Ovary (tissue), 9 donors: Measurements from ENCODE around the gene LRP1. TPM values are rescaled to one million over a fixed set of nuclear protein-coding genes. Genes with fewer than 3 reads are reported as not detected.

Source experiments
- DNase-seq, 5 donors: peaks; one replicate each; pipeline ENCODE4 v3.0.0-alpha.2; 2019 to 2020
- H3K27ac ChIP-seq, 2 donors: fragments of 200-600 bp; one replicate each; pipeline versions ENCODE4 v1.5.1 to v1.8.0; 2019 to 2022
- H3K27me3 ChIP-seq: fragments of 200-600 bp; one replicate; pipeline ENCODE4 v1.8.0; 2022
- H3K36me3 ChIP-seq: fragments of 200-600 bp; sonication (generic); one replicate; pipeline ENCODE4 v1.5.1; 2019
- H3K4me1 ChIP-seq: one replicate; pipeline ENCODE4 v1.8.1; 2013; ENCODE audit warnings: mild to moderate bottlenecking, moderate library complexity; ENCODE audit not compliant: insufficient read depth
- H3K4me3 ChIP-seq: fragments of 200-600 bp; sonication (generic); one replicate; pipeline ENCODE4 v1.5.1; 2017
- H3K9me3 ChIP-seq, 2 donors: fragments of 200-600 bp in 1 of 2; sonication (generic) in 1 of 2; one replicate each; pipeline versions ENCODE4 v1.5.1 to v1.8.1; 2013 to 2019; ENCODE audit warnings: mild to moderate bottlenecking in 1 of 2, moderate library complexity in 1 of 2
- CTCF ChIP-seq, 3 donors: fragments of 450-650 bp in 2 of 3; fragments of 200-600 bp in 1 of 3; IDR thresholded peaks; one replicate each; pipeline versions ENCODE4 v1.5.1 to v1.8.0; 2016 to 2022; ENCODE audit warnings: antibody characterized with exemption in 3 of 3, mild to moderate bottlenecking in 1 of 3
- EP300 ChIP-seq: sonication (generic); formaldehyde crosslinking; IDR thresholded peaks from one replicate; pipeline ENCODE4 v1.6.1; 2017; ENCODE audit warnings: antibody characterized with exemption
- POLR2A ChIP-seq: fragments of 450-650 bp; IDR thresholded peaks from one replicate; pipeline ENCODE4 v1.6.1; 2017; ENCODE audit warnings: antibody characterized with exemption, mild to moderate bottlenecking, moderate library complexity
- WGBS, 3 donors: extraction: QIAGEN DNeasy Blood & Tissue Kit in 1 of 3; methylation state at CpG; one replicate each; pipeline versions ENCODE4 v1.1.5 to v1.1.7; 2013 to 2017; 5-methylcytosine and 5-hydroxymethylcytosine counted together
- intact Hi-C, 4 donors: fragments of 100-400 bp; cut with DNase I; formaldehyde crosslinking; loops; one replicate each; pipeline versions ENCODE4 v1.11.0 to v1.15.1; 2022 to 2023
- polyA plus RNA-seq, 2 donors: library from polyadenylated mRNA; stranded (reverse); fragments of 200-250 nt in 1 of 2; fragments of 350-450 nt in 1 of 2; fragmentation: Illumina TruSeq in 1 of 2; extraction: RNeasy Lipid Tissue Mini Kit (QIAGEN cat#74804) in 1 of 2; gene quantifications; one replicate each; pipeline ENCODE4 v1.2.3, GENCODE V29; 2013 to 2014
- total RNA-seq, 7 donors: library from RNA; depleted of rRNA in 2 of 7; stranded (reverse); fragments of >200 nt in 2 of 7; fragmentation: NEBNext Ultra II Directional in 3 of 7; extraction: Animal tissue kit (Norgen Biotek cat#: 25700) in 3 of 7; gene quantifications; one replicate each; pipeline versions ENCODE4 v1.1.0 to v1.2.4, GENCODE V29; 2016 to 2023
- donor health status: DM: no; HTN: no; CAD: no; lungs with moderate emphysema.
- donor health status: DM: no; HTN: no; CAD: no.
- donor health status: Bipolar disorder and iron deficiency.
- donor health status: DM: yes; HTN: yes; CAD: no.
- donor health status: DM: no; HTN: no; CAD: no.
- donor health status: DM: yes; HTN: yes; CAD: no.

Gene LRP1
- total and polyA plus RNA-seq, 9 donors: 76.4 to 640 (median 323) TPM

GRCh38 chr12:57224973-57225679 is 96.8 kb downstream of the LRP1 start:
- intact Hi-C loops: no loop called here
- Histone ChIP-seq H3K4me1 (peaks cover 1% of the 10 kb centered on the region), H3K9me3 (no peaks in the 10 kb centered on the region), H3K36me3 (no peaks in the 10 kb centered on the region), H3K27ac (no peak overlapping the region), H3K27me3 (peaks cover 7% of the 10 kb centered on the region), H3K4me3 (no peak overlapping the region)
- WGBS, 3 donors: 10 to 34% (median 14%) methylated on average over 44 to 61 of the region's 61 CpGs
- DNase-seq: peak in 1 of 5 donors; percentile 29
- TF ChIP-seq CTCF (IDR thresholded peaks at IDR 0.05) (no peak), EP300 (no peak), POLR2A (no peak)

GRCh38 chr12:57225680-57226210 is 97.5 kb downstream of the LRP1 start:
- 64 to 68% (median 65%) methylated on average over 18 of the region's 18 CpGs for WGBS, 3 donors
- peaks cover 7% of the 10 kb centered on the region for H3K27me3 ChIP-seq

GRCh38 chr12:57226588-57227314 is 98.5 kb downstream of the LRP1 start:
- peaks cover 3% of the 10 kb centered on the region for H3K27me3 ChIP-seq
- peaks cover 7% of the 10 kb centered on the region for H3K4me1 ChIP-seq
- no peak for DNase-seq
- H3K27ac ChIP-seq: no peak overlapping the region
- intact Hi-C loops: loop anchor here in 1 of 4 donors (1.0 kb wide), 1 partner anchor 205 kb away; the partner anchor contains the start of gene R3HDM2
- H3K4me3 ChIP-seq: no peak overlapping the region
- no peaks in the 10 kb centered on the region for H3K36me3 ChIP-seq
- no peaks in the 10 kb centered on the region for H3K9me3 ChIP-seq
- no peak for TF ChIP-seq EP300
- no peak for TF ChIP-seq CTCF (IDR thresholded peaks at IDR 0.05)
- no peak for TF ChIP-seq POLR2A
- 9 to 15% (median 12%) methylated on average over 28 to 35 of the region's 35 CpGs for whole genome bisulfite sequencing, 3 donors

More at GRCh38 chr12:57225680-57226210, 97.5 kb downstream of the LRP1 start:
- H3K4me1 ChIP-seq: peaks cover 7% of the 10 kb centered on the region
- no peaks in the 10 kb centered on the region for H3K9me3 ChIP-seq
- no peak overlapping the region for H3K27ac ChIP-seq
- TF ChIP-seq POLR2A (no peak), CTCF (IDR thresholded peaks at IDR 0.05) (no peak), EP300 (no peak)
- intact Hi-C loops: loop anchor here in 1 of 4 donors (1.0 kb wide), 1 partner anchor 206 kb away; the partner anchor contains the start of gene R3HDM2
- no peaks in the 10 kb centered on the region for H3K36me3 ChIP-seq
- H3K4me3 ChIP-seq: no peak overlapping the region
- DNase-seq: peak in 1 of 5 donors; percentile 28

- peaks cover 3% of the 10 kb centered on the region for H3K27me3 ChIP-seq
- WGBS, 3 donors: 37 to 43% (median 42%) methylated on average over 7 to 8 of the region's 8 CpGs
Measured at GRCh38 chr12:57227315-57228115, 99.2 kb downstream of the LRP1 start.

More at GRCh38 chr12:57227315-57228115, 99.2 kb downstream of the LRP1 start:
- Histone ChIP-seq H3K36me3 (no peaks in the 10 kb centered on the region), H3K4me1 (peaks cover 7% of the 10 kb centered on the region), H3K9me3 (no peaks in the 10 kb centered on the region), H3K4me3 (no peak overlapping the region), H3K27ac (no peak overlapping the region)
- intact Hi-C loops: no loop called here
- TF ChIP-seq POLR2A: no peak
- TF ChIP-seq CTCF (IDR thresholded peaks at IDR 0.05): no peak
- no peak for TF ChIP-seq EP300
- DNase-seq: no peak
